Activated T-cell treated with anti-CD3 and anti-CD28 coated beads, Interleukin-2, amount 50 U/mL, for 72 hours (primary cell): ENCODE measurements around the gene ATP6V0E2. TPM values are rescaled to one million over a fixed set of nuclear protein-coding genes. Genes with fewer than 3 reads are reported as not detected.

Experiments used
- ATAC-seq, 2 donors: fragments of 150-1000 bp; cut with Tn5 transposase; replicated peaks in 1 of 2; 2 replicates each; pipeline ENCODE4 v1.10.0; 2021; ENCODE audit warnings: moderate library complexity in 2 of 2, mild to moderate bottlenecking in 1 of 2
- DNase-seq, 2 donors: peaks; one replicate each; pipeline ENCODE4 v3.0.0; 2021 to 2022; ENCODE audit warnings: mixed read lengths in 1 of 2
- H3K27ac Mint-ChIP-seq: one replicate; pipeline ENCODE4 v1.8.0; 2022; ENCODE audit warnings: mild to moderate bottlenecking, moderate library complexity, mixed read lengths
- H3K27me3 Mint-ChIP-seq: one replicate; pipeline ENCODE4 v1.8.0; 2022; ENCODE audit warnings: low read depth, mixed read lengths
- H3K36me3 Mint-ChIP-seq, 2 donors: one replicate each; pipeline ENCODE4 v1.8.0; 2022; ENCODE audit warnings: mixed read lengths in 2 of 2, mild to moderate bottlenecking in 1 of 2; ENCODE audit not compliant: insufficient read depth in 2 of 2
- H3K4me1 Mint-ChIP-seq: one replicate; pipeline ENCODE4 v1.8.0; 2022; ENCODE audit warnings: low read depth, mixed read lengths
- H3K4me3 Mint-ChIP-seq, 2 donors: one replicate each; pipeline ENCODE4 v1.8.0; 2022; ENCODE audit warnings: mild to moderate bottlenecking in 2 of 2, mixed read lengths in 2 of 2, moderate library complexity in 2 of 2
- H3K9me3 Mint-ChIP-seq, 2 donors: one replicate each; pipeline ENCODE4 v1.8.0; 2022; ENCODE audit warnings: mixed read lengths in 2 of 2
- total RNA-seq, 2 donors: library from RNA; stranded (reverse); gene quantifications; one replicate each; pipeline ENCODE4 v1.2.3, GENCODE V29; 2022

The ATP6V0E2 gene
- total RNA-seq, 2 donors from 2014 or later = 43.4 to 44.5 TPM

- Mint-ChIP-seq H3K36me3 (peaks cover 0 to 2% of the 10 kb centered on the region in 2 donors), H3K27me3 (no peaks in the 10 kb centered on the region), H3K4me3 (no peak overlapping the region), H3K27ac (no peak overlapping the region), H3K4me1 (peaks cover 34% of the 10 kb centered on the region), H3K9me3 (no peaks in the 10 kb centered on the region)
- DNase-seq = no peak
- no peak for ATAC-seq
These were observed 27.2 kb upstream of the ATP6V0E2 start for GRCh38 chr7:149846436-149847046.

- no peak for DNase-seq
- ATAC-seq = no peak
- no peak overlapping the region for H3K27ac Mint-ChIP-seq
- no peak overlapping the region for H3K4me3 Mint-ChIP-seq
- H3K36me3 Mint-ChIP-seq = peaks cover 0 to 2% of the 10 kb centered on the region in 2 donors
- H3K27me3 Mint-ChIP-seq = no peaks in the 10 kb centered on the region
- no peaks in the 10 kb centered on the region for H3K9me3 Mint-ChIP-seq
- H3K4me1 Mint-ChIP-seq = peaks cover 38% of the 10 kb centered on the region
These were observed 24.6 kb upstream of the ATP6V0E2 start for GRCh38 chr7:149849174-149849573.

GRCh38 chr7:149850007-149850594, 23.7 kb upstream of the ATP6V0E2 start:
- Mint-ChIP-seq H3K36me3 (peaks cover 0 to 2% of the 10 kb centered on the region in 2 donors), H3K4me3 (peak overlapping the region in 1 of 2 donors; percentile 28), H3K9me3 (no peaks in the 10 kb centered on the region), H3K27ac (no peak overlapping the region), H3K4me1 (peaks cover 40% of the 10 kb centered on the region), H3K27me3 (no peaks in the 10 kb centered on the region)
- no peak for ATAC-seq
- no peak for DNase-seq

GRCh38 chr7:149850716-149851115, 23.1 kb upstream of the ATP6V0E2 start:
- peaks cover 41% of the 10 kb centered on the region for H3K4me1 Mint-ChIP-seq
- DNase-seq = no peak
- H3K9me3 Mint-ChIP-seq = no peaks in the 10 kb centered on the region
- ATAC-seq = no peak
- H3K36me3 Mint-ChIP-seq = no peaks in the 10 kb centered on the region
- no peak overlapping the region for H3K27ac Mint-ChIP-seq
- H3K4me3 Mint-ChIP-seq = no peak overlapping the region
- H3K27me3 Mint-ChIP-seq = no peaks in the 10 kb centered on the region

GRCh38 chr7:149851449-149851848, 22.3 kb upstream of the ATP6V0E2 start:
- H3K27me3 Mint-ChIP-seq = no peaks in the 10 kb centered on the region
- no peak for ATAC-seq
- no peaks in the 10 kb centered on the region for H3K9me3 Mint-ChIP-seq
- H3K4me1 Mint-ChIP-seq = peaks cover 49% of the 10 kb centered on the region
- H3K36me3 Mint-ChIP-seq = no peaks in the 10 kb centered on the region
- H3K4me3 Mint-ChIP-seq = no peak overlapping the region
- DNase-seq = no peak
- H3K27ac Mint-ChIP-seq = no peak overlapping the region

GRCh38 chr7:149853157-149853556, 20.6 kb upstream of the ATP6V0E2 start:
- Mint-ChIP-seq H3K4me3 (no peak overlapping the region), H3K36me3 (no peaks in the 10 kb centered on the region), H3K4me1 (peaks cover 59% of the 10 kb centered on the region), H3K27me3 (no peaks in the 10 kb centered on the region), H3K9me3 (no peaks in the 10 kb centered on the region), H3K27ac (no peak overlapping the region)
- ATAC-seq (no peak), DNase-seq (no peak)

- H3K9me3 Mint-ChIP-seq = no peaks in the 10 kb centered on the region
- no peak overlapping the region for H3K4me3 Mint-ChIP-seq
- H3K36me3 Mint-ChIP-seq = peaks cover 0 to 2% of the 10 kb centered on the region in 2 donors
- no peak for DNase-seq
- peaks cover 53% of the 10 kb centered on the region for H3K4me1 Mint-ChIP-seq
- H3K27me3 Mint-ChIP-seq = no peaks in the 10 kb centered on the region
- peak; percentile 33 to 44 for ATAC-seq
- H3K27ac Mint-ChIP-seq = no peak overlapping the region
These were observed 19.0 kb upstream of the ATP6V0E2 start for GRCh38 chr7:149854611-149855360.

GRCh38 chr7:149855361-149856305, 18.1 kb upstream of the ATP6V0E2 start:
- H3K27me3 Mint-ChIP-seq = no peaks in the 10 kb centered on the region
- H3K27ac Mint-ChIP-seq = peak overlapping the region; percentile 55
- peaks cover 0 to 2% of the 10 kb centered on the region in 2 donors for H3K36me3 Mint-ChIP-seq
- peak; percentile 45 to 48 for ATAC-seq
- DNase-seq = no peak
- peaks cover 45% of the 10 kb centered on the region for H3K4me1 Mint-ChIP-seq
- peak overlapping the region; percentile 47 to 64 for H3K4me3 Mint-ChIP-seq
- H3K9me3 Mint-ChIP-seq = no peaks in the 10 kb centered on the region

GRCh38 chr7:149856583-149856982, 17.2 kb upstream of the ATP6V0E2 start:
- H3K4me3 Mint-ChIP-seq = peak overlapping the region; percentile 43 to 64
- peaks cover 41% of the 10 kb centered on the region for H3K4me1 Mint-ChIP-seq
- H3K27me3 Mint-ChIP-seq = no peaks in the 10 kb centered on the region
- peak overlapping the region; percentile 0 for H3K27ac Mint-ChIP-seq
- no peaks in the 10 kb centered on the region for H3K9me3 Mint-ChIP-seq
- DNase-seq = peak in 1 of 2 donors; percentile 44
- peak; percentile 79 to 83 for ATAC-seq
- peaks cover 0 to 2% of the 10 kb centered on the region in 2 donors for H3K36me3 Mint-ChIP-seq

- Mint-ChIP-seq H3K9me3 (no peaks in the 10 kb centered on the region), H3K4me3 (no peak overlapping the region), H3K36me3 (peaks cover 0 to 2% of the 10 kb centered on the region in 2 donors), H3K27me3 (no peaks in the 10 kb centered on the region), H3K4me1 (peaks cover 39% of the 10 kb centered on the region), H3K27ac (no peak overlapping the region)
- no peak for DNase-seq
- no peak for ATAC-seq
These were observed 14.4 kb upstream of the ATP6V0E2 start for GRCh38 chr7:149859369-149859768.

- Mint-ChIP-seq H3K4me3 (no peak overlapping the region), H3K9me3 (no peaks in the 10 kb centered on the region), H3K36me3 (peaks cover 0 to 2% of the 10 kb centered on the region in 2 donors), H3K27ac (no peak overlapping the region), H3K27me3 (no peaks in the 10 kb centered on the region), H3K4me1 (peaks cover 37% of the 10 kb centered on the region)
- ATAC-seq (no peak), DNase-seq (no peak)
These were observed 13.9 kb upstream of the ATP6V0E2 start for GRCh38 chr7:149859876-149860275.

GRCh38 chr7:149860821-149861727, 12.7 kb upstream of the ATP6V0E2 start:
- H3K36me3 Mint-ChIP-seq = peaks cover 0 to 2% of the 10 kb centered on the region in 2 donors
- H3K9me3 Mint-ChIP-seq = no peaks in the 10 kb centered on the region
- H3K27ac Mint-ChIP-seq = no peak overlapping the region
- peak; percentile 33 to 41 for DNase-seq
- peaks cover 37% of the 10 kb centered on the region for H3K4me1 Mint-ChIP-seq
- ATAC-seq = no peak
- no peak overlapping the region for H3K4me3 Mint-ChIP-seq
- H3K27me3 Mint-ChIP-seq = no peaks in the 10 kb centered on the region
